Skeletal muscle satellite cell (primary cell): ENCODE results near the gene USP21. TPM values are rescaled to one million over a fixed set of nuclear protein-coding genes. Genes with fewer than 3 reads are reported as not detected.

ENCODE experiments used
- H3K27me3 ChIP-seq: 2 replicates; pipeline ENCODE4 v1.7.0; 2013; ENCODE audit warnings: low read length; ENCODE audit not compliant: control insufficient read depth, insufficient read depth
- H3K36me3 ChIP-seq: 2 replicates; pipeline ENCODE4 v1.7.0; 2013; ENCODE audit warnings: mild to moderate bottlenecking, control low read depth, low read length; ENCODE audit not compliant: insufficient read depth
- H3K4me1 ChIP-seq: 2 replicates; pipeline ENCODE4 v1.7.0; 2013; ENCODE audit warnings: low read length; ENCODE audit not compliant: control insufficient read depth, insufficient read depth
- H3K4me2 ChIP-seq: 2 replicates; pipeline ENCODE4 v1.7.0; 2013; ENCODE audit warnings: mild to moderate bottlenecking, low read length
- H3K4me3 ChIP-seq: 2 replicates; pipeline ENCODE4 v1.7.0; 2013; ENCODE audit warnings: low read length
- H3K9ac ChIP-seq: 2 replicates; pipeline ENCODE4 v1.7.0; 2013; ENCODE audit warnings: mild to moderate bottlenecking, low read depth, low read length, moderate library complexity
- H3K9me3 ChIP-seq: replicated peaks from 2 replicates; pipeline ENCODE4 v1.7.0; 2013; ENCODE audit warnings: mild to moderate bottlenecking, control low read depth, low read length
- small RNA-seq: library from RNA; depleted of rRNA; stranded (forward); fragments of <200 nt; gene quantifications from one replicate; pipeline ENCODE3, GENCODE V24; 2012

The USP21 gene

GRCh38 chr1:161209790-161210409 is 50.6 kb downstream of the USP21 start:
- Histone ChIP-seq H3K9ac (no peak overlapping the region), H3K9me3 (no peaks in the 10 kb centered on the region), H3K27me3 (no peaks in the 10 kb centered on the region), H3K4me3 (no peak overlapping the region), H3K36me3 (peaks cover 79% of the 10 kb centered on the region), H3K4me2 (no peak overlapping the region), H3K4me1 (peaks cover 12% of the 10 kb centered on the region)

GRCh38 chr1:161214369-161214768 is 55.1 kb downstream of the USP21 start:
- H3K36me3 ChIP-seq = peaks cover 55% of the 10 kb centered on the region
- peaks cover 22% of the 10 kb centered on the region for H3K4me1 ChIP-seq
- H3K4me2 ChIP-seq = no peak overlapping the region
- no peak overlapping the region for H3K4me3 ChIP-seq
- no peaks in the 10 kb centered on the region for H3K27me3 ChIP-seq
- H3K9ac ChIP-seq = no peak overlapping the region
- no peaks in the 10 kb centered on the region for H3K9me3 ChIP-seq

- Histone ChIP-seq H3K4me3 (no peak within 1 kb of the TSS), H3K27me3 (no peaks in the 10 kb centered on the region), H3K36me3 (peaks cover 49% of the 10 kb centered on the region), H3K9me3 (no peaks in the 10 kb centered on the region), H3K4me2 (no peak within 1 kb of the TSS), H3K9ac (no peak within 1 kb of the TSS), H3K4me1 (peaks cover 22% of the 10 kb centered on the region)
These were observed 55.8 kb downstream of the USP21 start, which contains the start of gene FCER1G for GRCh38 chr1:161215076-161215475. FCER1G (plus strand) TSS chr1:161215295; CDS start chr1:161215322, 27 bp downstream.

Small RNA genes within 50 kb of the gene (small RNA-seq; reads per million reads assigned to genes)
- gene RF01225 = not detected
